Uterus (tissue), 2 donors: Measurements from ENCODE around the gene IL16.

Source experiments
- POLR2A ChIP-seq, 2 donors: fragments of 450-650 bp; IDR thresholded peaks; one replicate each; pipeline ENCODE4 v1.6.1; 2016; ENCODE audit warnings: antibody characterized with exemption in 2 of 2, mild to moderate bottlenecking in 1 of 2, moderate library complexity in 1 of 2
- TF ChIP-seq, protein P1 (sequence below), 4 experiments: fragments of 200-600 bp in 2 of 4; fragments of 450-650 bp in 2 of 4; sonication (generic) in 2 of 4; IDR thresholded peaks; one replicate each; pipeline ENCODE4 v1.5.1; 2016 to 2019; ENCODE audit warnings: antibody characterized with exemption in 4 of 4, mild to moderate bottlenecking in 2 of 4, moderate library complexity in 1 of 4

GRCh38 chr15:81360491-81360890 is 163.8 kb downstream of the IL16 start:
- TF ChIP-seq POLR2A (IDR thresholded peaks at IDR 0.05) = no peak
- TF ChIP-seq, protein P1, sequence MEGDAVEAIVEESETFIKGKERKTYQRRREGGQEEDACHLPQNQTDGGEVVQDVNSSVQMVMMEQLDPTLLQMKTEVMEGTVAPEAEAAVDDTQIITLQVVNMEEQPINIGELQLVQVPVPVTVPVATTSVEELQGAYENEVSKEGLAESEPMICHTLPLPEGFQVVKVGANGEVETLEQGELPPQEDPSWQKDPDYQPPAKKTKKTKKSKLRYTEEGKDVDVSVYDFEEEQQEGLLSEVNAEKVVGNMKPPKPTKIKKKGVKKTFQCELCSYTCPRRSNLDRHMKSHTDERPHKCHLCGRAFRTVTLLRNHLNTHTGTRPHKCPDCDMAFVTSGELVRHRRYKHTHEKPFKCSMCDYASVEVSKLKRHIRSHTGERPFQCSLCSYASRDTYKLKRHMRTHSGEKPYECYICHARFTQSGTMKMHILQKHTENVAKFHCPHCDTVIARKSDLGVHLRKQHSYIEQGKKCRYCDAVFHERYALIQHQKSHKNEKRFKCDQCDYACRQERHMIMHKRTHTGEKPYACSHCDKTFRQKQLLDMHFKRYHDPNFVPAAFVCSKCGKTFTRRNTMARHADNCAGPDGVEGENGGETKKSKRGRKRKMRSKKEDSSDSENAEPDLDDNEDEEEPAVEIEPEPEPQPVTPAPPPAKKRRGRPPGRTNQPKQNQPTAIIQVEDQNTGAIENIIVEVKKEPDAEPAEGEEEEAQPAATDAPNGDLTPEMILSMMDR (IDR thresholded peaks at IDR 0.05) = no peak
